B cell (primary cell): ENCODE data around the gene SPTBN1. TPM values are rescaled to one million over a fixed set of nuclear protein-coding genes. Genes with fewer than 3 reads are reported as not detected.

Source experiments
- ATAC-seq: fragments of 200-7000 bp; cut with Tn5 transposase; one replicate; pipeline ENCODE4 v1.10.0; 2021; ENCODE audit warnings: low read depth, mild to moderate bottlenecking, moderate number of reproducible peaks, moderate library complexity
- CTCF ChIA-PET: fragments of 350-600 bp; sonication (Branson Sonifier 250); formaldehyde crosslinking; loops from one replicate; lab custom pipeline; 2021; ENCODE audit warnings: antibody characterized with exemption, inconsistent platforms; lab: Charles Lee
- POLR2A ChIA-PET: fragments of 350-600 bp; sonication (Branson Sonifier 250); formaldehyde crosslinking; loops from one replicate; lab custom pipeline; 2021; ENCODE audit warnings: antibody characterized with exemption; lab: Charles Lee
- DNase-seq: peaks from one replicate; pipeline ENCODE4 v3.0.0; 2013
- H2AFZ ChIP-seq: 2 replicates; pipeline ENCODE4 v1.6.1; 2012; ENCODE audit warnings: mild to moderate bottlenecking, low read depth, low read length; ENCODE audit not compliant: insufficient read depth, poor library complexity, severe bottlenecking
- H3K27ac ChIP-seq, 2 donors: 1 replicate in 1 of 2; 2 replicates in 1 of 2; pipeline ENCODE4 v1.5.1; 2012 to 2013; ENCODE audit warnings: low read length in 2 of 2, mild to moderate bottlenecking in 2 of 2, moderate library complexity in 1 of 2
- H3K27me3 ChIP-seq, 4 experiments: fragments of 200-600 bp in 1 of 4; sonication (generic) in 1 of 4; replicated peaks in 1 of 4; 1 replicate in 2 of 4; 2 replicates in 2 of 4; pipeline versions ENCODE4 v1.6.1 to v1.7.0; 2013 to 2016; ENCODE audit warnings: low read length in 3 of 4, mild to moderate bottlenecking in 2 of 4, mixed read lengths in 1 of 4, moderate library complexity in 1 of 4; ENCODE audit not compliant: insufficient read depth in 4 of 4, control insufficient read depth in 3 of 4; ENCODE audit errors: control extremely low read depth in 1 of 4
- H3K36me3 ChIP-seq, 2 experiments: replicated peaks in 1 of 2; 1 replicate in 1 of 2; 2 replicates in 1 of 2; pipeline versions ENCODE4 v1.6.1 to v1.7.1; 2013; ENCODE audit warnings: low read length in 1 of 2; ENCODE audit not compliant: insufficient read depth in 2 of 2, control insufficient read depth in 1 of 2; ENCODE audit errors: control extremely low read depth in 1 of 2, extremely low read depth in 1 of 2
- H3K4me1 ChIP-seq, 2 donors: fragments of 200-600 bp in 1 of 2; sonication (generic) in 1 of 2; 1 replicate in 1 of 2; 2 replicates in 1 of 2; pipeline versions ENCODE4 v1.5.1 to v1.6.1; 2013 to 2017; ENCODE audit warnings: low read length in 2 of 2; ENCODE audit not compliant: control insufficient read depth in 2 of 2, insufficient read depth in 2 of 2
- H3K4me2 ChIP-seq: replicated peaks from 2 replicates; pipeline ENCODE3; 2012; ENCODE audit warnings: mild to moderate bottlenecking, low read depth, low read length; ENCODE audit not compliant: poor library complexity, severe bottlenecking
- H3K4me3 ChIP-seq, 5 experiments: fragments of 200-600 bp in 1 of 5; sonication (generic) in 1 of 5; 1 replicate in 3 of 5; 2 replicates in 2 of 5; pipeline versions ENCODE4 v1.5.1 to v1.7.0; 2011 to 2016; ENCODE audit warnings: low read length in 4 of 5, mild to moderate bottlenecking in 4 of 5, low read depth in 2 of 5, control low read depth in 1 of 5, moderate library complexity in 1 of 5; ENCODE audit not compliant: insufficient read depth in 1 of 5; ENCODE audit errors: control extremely low read depth in 1 of 5, extremely low read depth in 1 of 5
- H3K79me2 ChIP-seq: fragments of 200-600 bp; sonication (generic); one replicate; pipeline ENCODE4 v1.6.0; 2016; ENCODE audit warnings: low read length; ENCODE audit not compliant: control insufficient read depth, insufficient read depth
- H3K9ac ChIP-seq: fragments of 200-600 bp; sonication (generic); 2 replicates; pipeline ENCODE4 v1.6.1; 2017; ENCODE audit warnings: mild to moderate bottlenecking, low read length, moderate library complexity
- H3K9me3 ChIP-seq, 3 donors: one replicate each; pipeline versions ENCODE4 v1.6.1 to v1.7.1; 2013; ENCODE audit warnings: low read length in 2 of 3; ENCODE audit not compliant: control insufficient read depth in 2 of 3, insufficient read depth in 1 of 3; ENCODE audit errors: control extremely low read depth in 1 of 3
- H4K20me1 ChIP-seq: 2 replicates; pipeline ENCODE4 v1.6.0; 2012; ENCODE audit warnings: mild to moderate bottlenecking, low read length; ENCODE audit not compliant: insufficient read depth, control insufficient read depth, poor library complexity, severe bottlenecking
- H3K27ac Mint-ChIP-seq: one replicate; pipeline ENCODE4 v1.8.0; 2021; ENCODE audit warnings: mixed read lengths
- H3K27me3 Mint-ChIP-seq: one replicate; pipeline ENCODE4 v1.8.0; 2021; ENCODE audit warnings: mixed read lengths
- H3K4me1 Mint-ChIP-seq: one replicate; pipeline ENCODE4 v1.8.0; 2021; ENCODE audit warnings: mixed read lengths
- H3K4me3 Mint-ChIP-seq: one replicate; pipeline ENCODE4 v1.8.0; 2021; ENCODE audit warnings: mixed read lengths
- H3K9me3 Mint-ChIP-seq: one replicate; pipeline ENCODE4 v1.8.0; 2022; ENCODE audit warnings: mixed read lengths; ENCODE audit not compliant: insufficient read depth
- CTCF ChIP-seq: fragments of 200-600 bp; IDR thresholded peaks from one replicate; pipeline ENCODE4 v1.8.0; 2022; ENCODE audit warnings: antibody characterized with exemption, mild to moderate bottlenecking
- EZH2 ChIP-seq: IDR thresholded peaks from 2 replicates; pipeline ENCODE4 v1.6.1; 2012; ENCODE audit warnings: borderline replicate concordance, low read depth, mild to moderate bottlenecking, moderate library complexity, low read length; ENCODE audit not compliant: insufficient read depth, poor library complexity, severe bottlenecking
- WGBS: methylation state at CpG from one replicate; pipeline ENCODE4 v1.1.5; 2013; ENCODE audit warnings: missing lambda C conversion rate; ENCODE audit not compliant: insufficient coverage; 5-methylcytosine and 5-hydroxymethylcytosine counted together
- intact Hi-C: fragments of 100-400 bp; cut with micrococcal nuclease; formaldehyde crosslinking; loops from one replicate; pipeline ENCODE4 v1.10.0; 2022
- polyA plus RNA-seq: library from polyadenylated mRNA; depleted of rRNA; stranded (reverse); fragments of >200 nt; gene quantifications from 2 replicates; pipeline ENCODE4 v1.2.3, GENCODE V29; 2012
- total RNA-seq, 2 donors: library from RNA; stranded (reverse); fragments of 120-200 nt in 1 of 2; gene quantifications; 1 replicate in 1 of 2; 2 replicates in 1 of 2; pipeline versions ENCODE4 v1.2.3 to v1.2.4, GENCODE V29; 2013 to 2022

Gene SPTBN1
- total and polyA plus RNA-seq, 2 donors (not counting 1 experiment from before 2014, with no cell fraction given): 43.7 to 144 TPM

- H3K36me3 ChIP-seq: no peaks in the 10 kb centered on the region
- Mint-ChIP-seq H3K27me3 (no peaks in the 10 kb centered on the region), H3K4me3 (no peak overlapping the region), H3K27ac (no peak overlapping the region), H3K9me3 (no peaks in the 10 kb centered on the region), H3K4me1 (peaks cover 11% of the 10 kb centered on the region)
- H3K27me3 ChIP-seq: no peaks in the 10 kb centered on the region
- no peak overlapping the region for H3K4me3 ChIP-seq
- DNase-seq: no peak
- H3K9ac ChIP-seq: no peak overlapping the region
- intact Hi-C loops: loop anchor here (10.0 kb wide), 1 partner anchor 645 kb away; no protein-coding TSS in a partner anchor
- no peak overlapping the region for H2AFZ ChIP-seq
- H3K79me2 ChIP-seq: no peaks in the 10 kb centered on the region
- H3K4me2 ChIP-seq: no peak overlapping the region
- ATAC-seq: no peak
- H3K27ac ChIP-seq: no peak overlapping the region
- no peak for TF ChIP-seq CTCF
- TF ChIP-seq EZH2: no peak
- H4K20me1 ChIP-seq: no peaks in the 10 kb centered on the region
- H3K4me1 ChIP-seq: peaks cover 3 to 4% of the 10 kb centered on the region in 2 donors
- H3K9me3 ChIP-seq: no peaks in the 10 kb centered on the region
- no CpG with 5 or more reads among the region's 2 CpGs for WGBS
- POLR2A ChIA-PET: no interaction called here
- CTCF ChIA-PET: interaction anchor here (0.6 to 1.3 kb wide), 4 partner anchors 136 to 423 kb away, joined by 3 to 4 read pairs (median 3); no protein-coding TSS in a partner anchor
Measured at GRCh38 chr2:54529935-54530334, 73.8 kb downstream of the SPTBN1 start.

GRCh38 chr2:54531558-54531957, 75.4 kb downstream of the SPTBN1 start:
- Histone ChIP-seq H3K9me3 (no peaks in the 10 kb centered on the region), H3K4me3 (no peak overlapping the region), H2AFZ (no peak overlapping the region), H3K27me3 (no peaks in the 10 kb centered on the region), H3K27ac (no peak overlapping the region), H4K20me1 (no peaks in the 10 kb centered on the region), H3K9ac (no peak overlapping the region), H3K4me2 (no peak overlapping the region), H3K36me3 (no peaks in the 10 kb centered on the region), H3K79me2 (no peaks in the 10 kb centered on the region), H3K4me1 (peaks cover 3 to 8% of the 10 kb centered on the region in 2 donors)
- intact Hi-C loops: no loop called here
- ChIA-PET CTCF (interaction anchor here (1.2 kb wide), 1 partner anchor 9 kb away, joined by 3 read pairs; no protein-coding TSS in a partner anchor), POLR2A (no interaction called here)
- WGBS: 94% methylated on average over 4 of the region's 5 CpGs
- DNase-seq: no peak
- no peak for ATAC-seq
- Mint-ChIP-seq H3K27ac (no peak overlapping the region), H3K4me3 (no peak overlapping the region), H3K4me1 (peaks cover 19% of the 10 kb centered on the region), H3K27me3 (no peaks in the 10 kb centered on the region), H3K9me3 (no peaks in the 10 kb centered on the region)
- TF ChIP-seq CTCF (no peak), EZH2 (no peak)
